IMR-90 (cell line): ENCODE results near the gene SMIM5. TPM values are rescaled to one million over a fixed set of nuclear protein-coding genes. Genes with fewer than 3 reads are reported as not detected.

Source experiments
- ATAC-seq: fragments of 200-7000 bp; cut with Tn5 transposase; 2 replicates; pipeline ENCODE4 v1.9.1; 2020; ENCODE audit warnings: low read depth, mild to moderate bottlenecking, moderate library complexity
- BruUV-seq: library from RNA; stranded (reverse); fragments of 400-500 nt; replicated peaks from 2 replicates; lab custom pipeline; 2021; lab: Mats Ljungman, UMichigan
- CTCF ChIA-PET: fragments of 300-600 bp; formaldehyde crosslinking; extraction: SDS; loops from one replicate; lab custom pipeline; 2021; ENCODE audit warnings: antibody characterized with exemption; lab: Yijun Ruan, JAX
- POLR2A ChIA-PET: fragments of 300-600 bp; sonication (Branson Sonifier 250); formaldehyde crosslinking; loops from one replicate; lab custom pipeline; 2022; ENCODE audit warnings: antibody characterized with exemption; ENCODE audit not compliant: unreplicated experiment; lab: Charles Lee
- DNase-seq: peaks from one replicate; pipeline ENCODE4 v3.0.0; 2013
- H2AFZ ChIP-seq: replicated peaks from 2 replicates; pipeline ENCODE3; 2013; ENCODE audit warnings: low read length, mild to moderate bottlenecking; ENCODE audit not compliant: poor library complexity
- H2AK5ac ChIP-seq: 2 replicates; pipeline ENCODE4 v1.6.1; 2013; ENCODE audit warnings: low read depth, low read length, inconsistent platforms
- H2AK9ac ChIP-seq: replicated peaks from 2 replicates; pipeline ENCODE3; 2013; ENCODE audit warnings: mild to moderate bottlenecking, low read depth, low read length, moderate library complexity; ENCODE audit not compliant: poor library complexity
- H2BK120ac ChIP-seq: 2 replicates; pipeline ENCODE4 v1.6.1; 2013; ENCODE audit warnings: low read depth, low read length, inconsistent platforms
- H2BK15ac ChIP-seq: 3 replicates; pipeline ENCODE4 v1.6.1; 2013; ENCODE audit warnings: low read depth, low read length, inconsistent platforms
- H2BK20ac ChIP-seq: 2 replicates; pipeline ENCODE4 v1.6.1; 2013; ENCODE audit warnings: low read depth, mild to moderate bottlenecking, inconsistent platforms, low read length, moderate library complexity
- H2BK5ac ChIP-seq: 2 replicates; pipeline ENCODE4 v1.6.1; 2013; ENCODE audit warnings: mild to moderate bottlenecking, low read depth, low read length, inconsistent platforms; ENCODE audit not compliant: poor library complexity, severe bottlenecking
- H3K14ac ChIP-seq: replicated peaks from 2 replicates; pipeline ENCODE4 v1.6.1; 2013; ENCODE audit warnings: low read depth, low read length, inconsistent platforms
- H3K18ac ChIP-seq: 2 replicates; pipeline ENCODE4 v1.6.1; 2013; ENCODE audit warnings: low read depth, low read length, control low read depth
- H3K23ac ChIP-seq: 2 replicates; pipeline ENCODE4 v1.6.1; 2013; ENCODE audit warnings: low read depth, low read length, inconsistent platforms
- H3K27ac ChIP-seq: 2 replicates; pipeline ENCODE4 v1.5.1; 2013; ENCODE audit warnings: mild to moderate bottlenecking, control low read depth, low read length; ENCODE audit not compliant: insufficient read depth
- H3K27me3 ChIP-seq: 2 replicates; pipeline ENCODE4 v1.6.1; 2013; ENCODE audit warnings: low read length; ENCODE audit not compliant: control insufficient read depth, insufficient read depth
- H3K36me3 ChIP-seq: 2 replicates; pipeline ENCODE4 v1.6.1; 2013; ENCODE audit warnings: low read length, mixed read lengths; ENCODE audit not compliant: control insufficient read depth, insufficient read depth
- H3K4ac ChIP-seq: 2 replicates; pipeline ENCODE4 v1.6.1; 2013; ENCODE audit warnings: low read depth, low read length, inconsistent platforms
- H3K4me1 ChIP-seq: 2 replicates; pipeline ENCODE4 v1.6.1; 2013; ENCODE audit warnings: low read length, mixed read lengths; ENCODE audit not compliant: control insufficient read depth, insufficient read depth
- H3K4me2 ChIP-seq: 2 replicates; pipeline ENCODE4 v1.6.1; 2013; ENCODE audit warnings: low read depth, mild to moderate bottlenecking, control low read depth, low read length, moderate library complexity
- H3K4me3 ChIP-seq: 2 replicates; pipeline ENCODE4 v1.5.1; 2013; ENCODE audit warnings: low read depth, mild to moderate bottlenecking, control low read depth, low read length, moderate library complexity; ENCODE audit not compliant: insufficient read depth
- H3K56ac ChIP-seq: 2 replicates; pipeline ENCODE4 v1.6.1; 2013; ENCODE audit warnings: low read length, inconsistent platforms; ENCODE audit not compliant: insufficient read depth; ENCODE audit errors: extremely low read depth
- H3K79me1 ChIP-seq, 2 experiments: 2 replicates each; pipeline ENCODE4 v1.6.1; 2013; ENCODE audit warnings: low read length in 2 of 2, inconsistent platforms in 1 of 2, low read depth in 1 of 2
- H3K9ac ChIP-seq: 2 replicates; pipeline ENCODE4 v1.6.1; 2013; ENCODE audit warnings: low read depth, low read length, control low read depth
- H3K9me1 ChIP-seq: 2 replicates; pipeline ENCODE4 v1.6.1; 2013; ENCODE audit warnings: low read length, inconsistent platforms; ENCODE audit not compliant: insufficient read depth
- H3K9me3 ChIP-seq: 2 replicates; pipeline ENCODE4 v1.6.1; 2013; ENCODE audit warnings: low read length; ENCODE audit not compliant: control insufficient read depth, insufficient read depth
- H4K20me1 ChIP-seq: 2 replicates; pipeline ENCODE4 v1.6.1; 2013; ENCODE audit warnings: low read length, inconsistent platforms; ENCODE audit not compliant: insufficient read depth
- H4K5ac ChIP-seq: 2 replicates; pipeline ENCODE4 v1.6.1; 2013; ENCODE audit warnings: mild to moderate bottlenecking, low read depth, low read length, control low read depth
- H4K8ac ChIP-seq, 2 experiments: 2 replicates each; pipeline ENCODE4 v1.6.1; 2013; ENCODE audit warnings: low read depth in 2 of 2, low read length in 2 of 2, control low read depth in 1 of 2, inconsistent platforms in 1 of 2
- H4K91ac ChIP-seq: 2 replicates; pipeline ENCODE4 v1.6.1; 2013; ENCODE audit warnings: low read depth, low read length, inconsistent platforms; ENCODE audit not compliant: insufficient read depth
- CEBPB ChIP-seq: IDR thresholded peaks from 2 replicates; pipeline ENCODE4 v1.6.1; 2012; ENCODE audit warnings: low read depth, low read length, improper control_type of control experiment
- FOS ChIP-seq: fragments of 150-350 bp; IDR thresholded peaks from 2 replicates; pipeline ENCODE4 v1.6.1; 2016; ENCODE audit warnings: low read depth, low read length
- NFE2L2 ChIP-seq: fragments of 150-350 bp; IDR thresholded peaks from 2 replicates; pipeline ENCODE4 v1.6.1; 2016; ENCODE audit warnings: low read depth, mild to moderate bottlenecking, low read length
- RAD21 ChIP-seq: IDR thresholded peaks from 2 replicates; pipeline ENCODE4 v1.6.1; 2012; ENCODE audit warnings: low read length, improper control_type of control experiment
- SMC3 ChIP-seq: fragments of 150-350 bp; IDR thresholded peaks from 2 replicates; pipeline ENCODE4 v1.6.1; 2016; ENCODE audit warnings: low read depth, mild to moderate bottlenecking, antibody characterized with exemption, low read length, moderate library complexity
- WGBS, 2 experiments: methylation state at CpG; one replicate each; pipeline versions ENCODE4 v1.1.5 to v1.1.7; 2013; ENCODE audit warnings: missing lambda C conversion rate in 2 of 2; ENCODE audit not compliant: insufficient read length in 1 of 2; ENCODE audit errors: extremely low coverage in 2 of 2; 5-methylcytosine and 5-hydroxymethylcytosine counted together
- dilution Hi-C: fragments of 300-500 bp; cut with HindIII; formaldehyde crosslinking; loops from one replicate; pipeline ENCODE4 v1.14.3; 2018; ENCODE audit warnings: low sequenced_read_pairs; ENCODE audit not compliant: unreplicated experiment
- in situ Hi-C: fragments of 300-500 bp; cut with MboI; formaldehyde crosslinking; loops from 3 replicates; pipeline ENCODE4 v1.14.3; 2019; ENCODE audit warnings: low sequenced_read_pairs, inconsistent platforms, mixed read lengths
- intact Hi-C: fragments of 100-400 bp; cut with micrococcal nuclease; formaldehyde crosslinking; loops from 2 replicates; pipeline ENCODE4 v1.10.0; 2022
- polyA plus RNA-seq, 3 experiments: library from polyadenylated mRNA; depleted of rRNA; stranded (reverse); fragments of >200 nt; gene quantifications; 2 replicates each; pipeline ENCODE4 v1.2.3, GENCODE V29; 2012; ENCODE audit warnings: low replicate concordance in 1 of 3
- total RNA-seq: library from RNA; depleted of rRNA; stranded (reverse); fragments of >200 nt; gene quantifications from 2 replicates; pipeline ENCODE4 v1.2.3, GENCODE V29; 2012

SMIM5 gene
- total and polyA plus RNA-seq, 2 of the 4 experiments (the other 2 are of a cell fraction), result not detected

- TF ChIP-seq NFE2L2 (no peak), FOS (peak; percentile 20; the same call in 1 of the 2 replicates), RAD21 (no peak)
Observed at GRCh38 chr17:75666959-75667790, 33.9 kb downstream of the SMIM5 start, which contains the start of the genes RECQL5 and SAP30BP (continued).

GRCh38 chr17:75667825-75668224 lies 34.6 kb downstream of the SMIM5 start:
- peak overlapping the region; percentile 53 for H2BK5ac ChIP-seq
- in situ Hi-C loops, result no loop called here
- peak overlapping the region; percentile 92 to 98 for H4K8ac ChIP-seq
- ATAC-seq (no peak), DNase-seq (no peak)
- H3K9me1 ChIP-seq, result 0 out of 2 replicates have a peak, but pooled peaks cover 3% of the 10 kb centered on the region
- H4K5ac ChIP-seq, result peak overlapping the region; percentile 87
- BruUV-seq, result no TSS peak
- H3K36me3 ChIP-seq, result peaks cover 19% of the 10 kb centered on the region
- peak overlapping the region; percentile 91; the same call in 1 of the 2 replicates for H3K23ac ChIP-seq
- POLR2A ChIA-PET, result no interaction called here
- H3K4ac ChIP-seq, result peak overlapping the region; percentile 96
- H3K14ac ChIP-seq, result peak overlapping the region; percentile 96
- H4K20me1 ChIP-seq, result peaks cover 6% of the 10 kb centered on the region; the same call in 1 of the 2 replicates
- no CpG with 5 or more reads among the region's 4 CpGs for WGBS, 2 experiments
- H2AK5ac ChIP-seq, result peak overlapping the region; percentile 96
- intact Hi-C loops, result no loop called here
- peak overlapping the region; percentile 79 for H3K56ac ChIP-seq
- H3K18ac ChIP-seq, result no peak overlapping the region
- peak overlapping the region; percentile 79 for H3K4me3 ChIP-seq
- H3K27me3 ChIP-seq, result no peaks in the 10 kb centered on the region
- dilution Hi-C loops, result no loop called here
- no peak overlapping the region for H2BK20ac ChIP-seq
- H2AFZ ChIP-seq, result no peak overlapping the region
- TF ChIP-seq SMC3, result no peak
- no peak for TF ChIP-seq CEBPB
- peak overlapping the region; percentile 96 for H2AK9ac ChIP-seq
- H3K4me1 ChIP-seq, result peaks cover 5% of the 10 kb centered on the region
- H3K9ac ChIP-seq, result peak overlapping the region; percentile 84
- peak overlapping the region; percentile 95 for H3K4me2 ChIP-seq
- no peak overlapping the region for H2BK120ac ChIP-seq
- CTCF ChIA-PET, result interaction anchor here (1.6 kb wide), 1 partner anchor 80 kb away, joined by 4 read pairs; no protein-coding TSS in a partner anchor
- peak overlapping the region; percentile 82 for H3K27ac ChIP-seq
- H3K79me1 ChIP-seq, result peaks cover 32 to 56% of the 10 kb centered on the region in 2 experiments
- no peaks in the 10 kb centered on the region for H3K9me3 ChIP-seq
- H4K91ac ChIP-seq, result peak overlapping the region; percentile 89
- no peak overlapping the region for H2BK15ac ChIP-seq
